HEK293 (cell line): ENCODE results near the gene IL34.

Source experiments
- CTCF ChIA-PET: fragments of 350-600 bp; formaldehyde crosslinking; extraction: SDS; loops from one replicate; lab custom pipeline; 2021; ENCODE audit warnings: antibody characterized with exemption; lab: Yijun Ruan, JAX
- POLR2A ChIA-PET: fragments of 300-600 bp; formaldehyde crosslinking; extraction: SDS; loops from one replicate; lab custom pipeline; 2020; ENCODE audit warnings: antibody characterized with exemption, inconsistent platforms; lab: Yijun Ruan, JAX
- H3K27ac ChIP-seq: fragments of 200-500 bp; sonication (Bioruptor generic); 2 replicates; pipeline ENCODE4 v1.5.1; 2014; ENCODE audit warnings: low read depth, low read length, control low read depth, inconsistent platforms; ENCODE audit errors: extremely low read depth
- H3K36me3 ChIP-seq, 2 experiments: fragments of 200-500 bp in 1 of 2; sonication (Bioruptor generic) in 1 of 2; 1 replicate in 1 of 2; 2 replicates in 1 of 2; pipeline ENCODE4 v1.5.1; 2014 to 2017; ENCODE audit warnings: inconsistent platforms in 2 of 2, low read length in 2 of 2; ENCODE audit not compliant: control insufficient read depth in 2 of 2, insufficient read depth in 1 of 2
- H3K4me1 ChIP-seq: fragments of 200-500 bp; sonication (Bioruptor generic); 2 replicates; pipeline ENCODE4 v1.5.1; 2014; ENCODE audit warnings: mild to moderate bottlenecking, low read length, inconsistent platforms; ENCODE audit not compliant: control insufficient read depth, insufficient read depth
- H3K4me3 ChIP-seq: 2 replicates; pipeline ENCODE4 v1.5.1; 2011; ENCODE audit warnings: low read depth, mild to moderate bottlenecking, control low read depth, low read length, moderate library complexity
- H3K9me3 ChIP-seq: fragments of 200-500 bp; sonication (Bioruptor generic); 2 replicates; pipeline ENCODE4 v1.5.1; 2014; ENCODE audit warnings: low read depth, low read length, inconsistent platforms; ENCODE audit not compliant: control insufficient read depth, insufficient read depth
- FEZF1 ChIP-seq: fragments of 450-650 bp; formaldehyde crosslinking; IDR thresholded peaks from 2 replicates; pipeline ENCODE4 v1.5.1; 2016; ENCODE audit warnings: missing biosample characterization, missing genetic modification characterization
- KLF9 ChIP-seq: fragments of 450-650 bp; formaldehyde crosslinking; IDR thresholded peaks from 2 replicates; pipeline ENCODE4 v1.5.1; 2016; ENCODE audit warnings: missing biosample characterization, missing genetic modification characterization, low read depth
- MEIS1 ChIP-seq: sonication (generic); formaldehyde crosslinking; IDR thresholded peaks from 2 replicates; pipeline ENCODE4 v1.8.1; 2022; ENCODE audit warnings: missing genetic modification reagents, mild to moderate bottlenecking, borderline replicate concordance
- RBAK ChIP-seq: fragments of 450-650 bp; formaldehyde crosslinking; IDR thresholded peaks from 2 replicates; pipeline ENCODE4 v1.5.1; 2016; ENCODE audit warnings: missing biosample characterization, missing genetic modification characterization
- SALL2 ChIP-seq: fragments of 450-650 bp; formaldehyde crosslinking; IDR thresholded peaks from 2 replicates; pipeline ENCODE4 v1.5.0; 2017; ENCODE audit warnings: missing biosample characterization, mild to moderate bottlenecking, missing genetic modification characterization, borderline replicate concordance
- ZBTB48 ChIP-seq: fragments of 450-650 bp; formaldehyde crosslinking; IDR thresholded peaks from 2 replicates; pipeline ENCODE4 v1.5.1; 2016; ENCODE audit warnings: missing biosample characterization, missing genetic modification characterization
- ZFP3 ChIP-seq: fragments of 450-650 bp; formaldehyde crosslinking; IDR thresholded peaks from 2 replicates; pipeline ENCODE4 v1.5.1; 2016; ENCODE audit warnings: low read depth, missing biosample characterization, missing genetic modification characterization
- ZNF112 ChIP-seq: fragments of 450-650 bp; formaldehyde crosslinking; IDR thresholded peaks from 2 replicates; pipeline ENCODE4 v1.5.0; 2017; ENCODE audit warnings: missing biosample characterization, missing genetic modification characterization
- ZNF114 ChIP-seq: fragments of 450-650 bp; formaldehyde crosslinking; IDR thresholded peaks from 2 replicates; pipeline ENCODE4 v1.5.0; 2017; ENCODE audit warnings: missing biosample characterization, missing genetic modification characterization
- ZNF121 ChIP-seq: fragments of 450-650 bp; formaldehyde crosslinking; IDR thresholded peaks from 2 replicates; pipeline ENCODE4 v1.5.1; 2016; ENCODE audit warnings: missing biosample characterization, missing genetic modification characterization
- ZNF132 ChIP-seq: fragments of 450-650 bp; formaldehyde crosslinking; IDR thresholded peaks from 2 replicates; pipeline ENCODE4 v1.5.1; 2017; ENCODE audit warnings: missing biosample characterization, missing genetic modification characterization, borderline replicate concordance
- ZNF146 ChIP-seq: fragments of 450-650 bp; formaldehyde crosslinking; IDR thresholded peaks from 2 replicates; pipeline ENCODE4 v1.5.1; 2016; ENCODE audit warnings: missing biosample characterization, missing genetic modification characterization
- ZNF16 ChIP-seq: fragments of 450-650 bp; formaldehyde crosslinking; IDR thresholded peaks from 2 replicates; pipeline ENCODE4 v1.5.1; 2016; ENCODE audit warnings: low read depth, missing biosample characterization, missing genetic modification characterization
- ZNF221 ChIP-seq: fragments of 450-650 bp; formaldehyde crosslinking; IDR thresholded peaks from 2 replicates; pipeline ENCODE4 v1.5.1; 2017; ENCODE audit warnings: missing biosample characterization, missing genetic modification characterization, borderline replicate concordance
- ZNF223 ChIP-seq: fragments of 450-650 bp; formaldehyde crosslinking; IDR thresholded peaks from 2 replicates; pipeline ENCODE4 v1.5.1; 2016; ENCODE audit warnings: missing biosample characterization, missing genetic modification characterization
- ZNF248 ChIP-seq: fragments of 450-650 bp; formaldehyde crosslinking; IDR thresholded peaks from 2 replicates; pipeline ENCODE4 v1.5.1; 2017; ENCODE audit warnings: missing biosample characterization, missing genetic modification characterization
- ZNF266 ChIP-seq: fragments of 450-650 bp; formaldehyde crosslinking; IDR thresholded peaks from 2 replicates; pipeline ENCODE4 v1.5.1; 2016; ENCODE audit warnings: missing biosample characterization, missing genetic modification characterization, low read depth
- ZNF292 ChIP-seq: fragments of 450-650 bp; formaldehyde crosslinking; IDR thresholded peaks from 2 replicates; pipeline ENCODE4 v1.5.1; 2016; ENCODE audit warnings: low read depth, missing biosample characterization, missing genetic modification characterization, borderline replicate concordance
- ZNF335 ChIP-seq: fragments of 450-650 bp; formaldehyde crosslinking; conservative IDR thresholded peaks from 2 replicates; pipeline ENCODE4 v1.5.1; 2016; ENCODE audit warnings: missing biosample characterization, missing genetic modification characterization
- ZNF394 ChIP-seq: fragments of 450-650 bp; formaldehyde crosslinking; IDR thresholded peaks from 2 replicates; pipeline ENCODE4 v1.5.1; 2016; ENCODE audit warnings: missing biosample characterization, missing genetic modification characterization, mild to moderate bottlenecking, moderate library complexity, borderline replicate concordance
- ZNF426 ChIP-seq: fragments of 450-650 bp; formaldehyde crosslinking; IDR thresholded peaks from 2 replicates; pipeline ENCODE4 v1.5.1; 2017; ENCODE audit warnings: missing biosample characterization, missing genetic modification characterization, mild to moderate bottlenecking, inconsistent platforms, moderate library complexity
- ZNF548 ChIP-seq: fragments of 450-650 bp; formaldehyde crosslinking; IDR thresholded peaks from 2 replicates; pipeline ENCODE4 v1.5.1; 2016; ENCODE audit warnings: missing biosample characterization, missing genetic modification characterization
- ZNF549 ChIP-seq: fragments of 450-650 bp; IDR thresholded peaks from 2 replicates; pipeline ENCODE4 v1.5.1; 2018; ENCODE audit warnings: missing biosample characterization, missing genetic modification characterization, mild to moderate bottlenecking, inconsistent platforms, moderate library complexity
- ZNF600 ChIP-seq: fragments of 450-650 bp; formaldehyde crosslinking; IDR thresholded peaks from 2 replicates; pipeline ENCODE4 v1.5.1; 2016; ENCODE audit warnings: missing biosample characterization, missing genetic modification characterization
- ZNF629 ChIP-seq: fragments of 450-650 bp; formaldehyde crosslinking; IDR thresholded peaks from 2 replicates; pipeline ENCODE4 v1.5.1; 2017; ENCODE audit warnings: missing biosample characterization, missing genetic modification characterization
- ZNF76 ChIP-seq: fragments of 450-650 bp; formaldehyde crosslinking; IDR thresholded peaks from 2 replicates; pipeline ENCODE4; 2016; ENCODE audit warnings: low read depth, missing biosample characterization, missing genetic modification characterization, borderline replicate concordance
- ZNF776 ChIP-seq: fragments of 450-650 bp; formaldehyde crosslinking; IDR thresholded peaks from 2 replicates; pipeline ENCODE4 v1.5.0; 2017; ENCODE audit warnings: missing biosample characterization, missing genetic modification characterization, borderline replicate concordance
- ZNF837 ChIP-seq: fragments of 450-650 bp; formaldehyde crosslinking; IDR thresholded peaks from 2 replicates; pipeline ENCODE4 v1.5.1; 2016; ENCODE audit warnings: missing biosample characterization, missing genetic modification characterization
- TF ChIP-seq, protein P1 (sequence below): fragments of 450-650 bp; formaldehyde crosslinking; IDR thresholded peaks from 2 replicates; pipeline ENCODE4 v1.5.1; 2016; ENCODE audit warnings: missing biosample characterization, missing genetic modification characterization
- TF ChIP-seq, protein P2 (sequence below): fragments of 450-650 bp; formaldehyde crosslinking; IDR thresholded peaks from 2 replicates; pipeline ENCODE4 v1.5.1; 2016; ENCODE audit warnings: missing biosample characterization, missing genetic modification characterization

Gene IL34

DNA sequence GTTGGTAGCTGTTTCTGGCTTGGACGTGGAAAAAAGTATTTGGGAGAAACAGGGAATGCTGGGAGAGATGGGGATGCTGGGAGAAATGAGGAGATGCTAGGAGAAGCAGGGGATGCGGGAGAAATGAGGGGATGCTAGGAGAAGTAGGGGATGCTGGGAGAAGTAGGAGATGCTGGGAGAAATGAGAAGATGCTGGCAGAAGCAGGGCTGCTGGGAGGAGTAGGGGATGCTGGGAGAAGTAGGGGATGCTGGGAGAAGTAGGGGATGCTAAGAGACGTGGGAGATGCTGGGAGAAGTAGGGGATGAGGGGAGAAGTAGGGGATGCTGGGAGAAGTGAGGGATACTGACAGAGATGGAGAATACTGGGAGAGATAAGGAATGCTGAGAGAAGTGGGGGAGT lies 45.6 kb upstream of the IL34 start:
- H3K36me3 ChIP-seq: no peaks in the 10 kb centered on the region
- ChIA-PET CTCF (no interaction called here), POLR2A (no interaction called here)
- TF ChIP-seq ZNF248 (0 out of 2 replicates have a peak, but pooled peaks have one; percentile 42), ZNF629 (tag by site-specific recombination) (no peak), ZNF600 (no peak), ZNF16 (no peak), MEIS1 (no peak), ZNF394 (tag by site-specific recombination) (no peak), ZNF548 (tag by site-specific recombination) (no peak), ZNF837 (tag by site-specific recombination) (no peak), ZNF292 (tag by site-specific recombination) (no peak), ZNF426 (tag by site-specific recombination) (no peak), ZNF76 (tag by site-specific recombination) (peak; percentile 92)
- H3K4me3 ChIP-seq: no peak overlapping the region
- no peaks in the 10 kb centered on the region for H3K4me1 ChIP-seq
- no peak overlapping the region for H3K27ac ChIP-seq
- no peaks in the 10 kb centered on the region for H3K9me3 ChIP-seq

DNA sequence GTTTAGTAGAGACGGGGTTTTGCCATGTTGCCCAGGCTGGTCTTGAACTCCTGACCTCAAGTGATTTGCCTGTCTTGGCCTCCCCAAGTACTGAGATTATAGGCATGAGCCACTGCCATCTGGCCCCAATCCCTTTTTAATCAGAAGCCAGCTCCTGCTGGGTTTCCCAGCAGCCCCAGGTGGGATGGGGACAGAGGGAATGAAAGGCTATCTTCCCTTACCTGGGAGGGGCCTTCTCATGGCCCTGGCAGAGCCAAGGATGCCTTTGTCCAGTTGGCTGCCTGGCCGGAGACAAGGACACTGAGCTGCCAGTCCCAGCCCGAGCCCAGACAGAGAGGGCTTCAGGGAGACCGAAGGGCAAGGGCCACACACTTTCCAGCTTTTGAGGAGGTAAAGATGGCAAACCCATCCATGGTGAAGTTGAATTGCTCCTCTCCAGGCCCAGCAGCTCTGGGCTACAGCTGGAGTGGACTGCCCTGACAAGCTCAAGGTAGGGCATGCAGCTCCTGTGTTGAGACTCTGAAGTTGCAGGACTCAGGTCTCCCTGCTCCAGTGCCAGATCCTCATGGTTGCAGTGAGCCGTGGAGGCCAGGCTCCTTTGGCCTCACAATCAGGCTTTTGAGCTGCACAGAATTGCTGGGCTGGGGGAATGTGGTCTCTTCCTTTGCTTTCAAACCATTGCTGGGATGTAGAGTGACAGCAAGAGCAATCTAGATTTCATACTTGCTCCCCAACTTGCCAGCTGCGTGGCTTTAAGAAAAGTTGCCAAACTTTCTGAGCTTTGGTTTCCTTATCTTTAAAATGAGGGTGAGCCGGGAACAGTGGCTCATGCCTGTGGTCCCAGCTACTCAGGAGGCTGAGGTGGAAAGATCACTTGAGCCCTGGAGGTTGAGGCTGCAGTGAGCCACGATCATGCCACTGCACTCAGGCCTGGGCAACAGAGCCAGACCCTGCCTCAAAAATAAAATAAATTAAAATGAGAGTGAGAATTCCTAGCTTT lies 44.5 kb upstream of the IL34 start:
- no peaks in the 10 kb centered on the region for H3K36me3 ChIP-seq
- no peaks in the 10 kb centered on the region for H3K4me1 ChIP-seq
- TF ChIP-seq ZNF121 (tag by site-specific recombination) (0 out of 2 replicates have a peak, but pooled peaks have one; percentile 26), ZNF114 (tag by site-specific recombination) (no peak)
- POLR2A ChIA-PET: no interaction called here
- CTCF ChIA-PET: interaction anchor here (0.6 to 0.7 kb wide), 2 partner anchors 49 to 52 kb away, joined by 3 read pairs; no protein-coding TSS in a partner anchor
- H3K9me3 ChIP-seq: no peaks in the 10 kb centered on the region
- H3K27ac ChIP-seq: no peak overlapping the region
- H3K4me3 ChIP-seq: no peak overlapping the region

DNA sequence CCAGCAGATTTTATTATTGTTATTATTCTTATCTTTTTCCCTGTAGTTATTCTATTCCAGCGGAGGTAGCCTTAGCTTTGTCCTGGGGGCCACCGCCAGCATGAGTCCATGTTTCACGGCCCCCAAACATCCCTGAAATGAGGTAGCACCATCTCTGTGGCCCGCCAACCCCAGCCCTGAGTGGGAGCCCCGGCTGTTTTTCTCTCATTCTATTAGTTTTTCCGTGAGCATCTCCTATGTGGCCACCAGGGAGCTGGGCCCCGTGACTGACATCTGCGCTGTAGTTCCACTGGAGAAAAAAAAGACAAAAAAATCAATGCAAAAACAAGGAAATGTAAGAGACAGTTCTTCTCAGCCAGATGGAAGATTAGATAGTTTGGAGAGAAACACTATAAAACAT lies 43.5 kb upstream of the IL34 start:
- Histone ChIP-seq H3K4me1 (no peaks in the 10 kb centered on the region), H3K9me3 (no peaks in the 10 kb centered on the region), H3K27ac (no peak overlapping the region), H3K4me3 (no peak overlapping the region), H3K36me3 (no peaks in the 10 kb centered on the region)
- ChIA-PET CTCF (no interaction called here), POLR2A (no interaction called here)
- TF ChIP-seq ZNF132 (tag by site-specific recombination) (no peak), ZNF549 (tag by site-specific recombination) (no peak), ZNF223 (no peak), ZNF266 (tag by site-specific recombination) (no peak), SALL2 (tag by site-specific recombination) (no peak), ZNF335 (tag by site-specific recombination) (no peak), ZNF146 (tag by site-specific recombination) (no peak), KLF9 (tag by site-specific recombination) (no peak), ZNF776 (tag by site-specific recombination) (no peak), FEZF1 (tag by site-specific recombination) (no peak), ZNF112 (tag by site-specific recombination) (no peak), ZNF221 (tag by site-specific recombination) (no peak), RBAK (tag by site-specific recombination) (no peak), ZBTB48 (tag by site-specific recombination) (no peak), ZFP3 (tag by site-specific recombination) (no peak)
- TF ChIP-seq, protein P1, sequence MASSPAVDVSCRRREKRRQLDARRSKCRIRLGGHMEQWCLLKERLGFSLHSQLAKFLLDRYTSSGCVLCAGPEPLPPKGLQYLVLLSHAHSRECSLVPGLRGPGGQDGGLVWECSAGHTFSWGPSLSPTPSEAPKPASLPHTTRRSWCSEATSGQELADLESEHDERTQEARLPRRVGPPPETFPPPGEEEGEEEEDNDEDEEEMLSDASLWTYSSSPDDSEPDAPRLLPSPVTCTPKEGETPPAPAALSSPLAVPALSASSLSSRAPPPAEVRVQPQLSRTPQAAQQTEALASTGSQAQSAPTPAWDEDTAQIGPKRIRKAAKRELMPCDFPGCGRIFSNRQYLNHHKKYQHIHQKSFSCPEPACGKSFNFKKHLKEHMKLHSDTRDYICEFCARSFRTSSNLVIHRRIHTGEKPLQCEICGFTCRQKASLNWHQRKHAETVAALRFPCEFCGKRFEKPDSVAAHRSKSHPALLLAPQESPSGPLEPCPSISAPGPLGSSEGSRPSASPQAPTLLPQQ (tag by site-specific recombination): no peak
- TF ChIP-seq, protein P2, sequence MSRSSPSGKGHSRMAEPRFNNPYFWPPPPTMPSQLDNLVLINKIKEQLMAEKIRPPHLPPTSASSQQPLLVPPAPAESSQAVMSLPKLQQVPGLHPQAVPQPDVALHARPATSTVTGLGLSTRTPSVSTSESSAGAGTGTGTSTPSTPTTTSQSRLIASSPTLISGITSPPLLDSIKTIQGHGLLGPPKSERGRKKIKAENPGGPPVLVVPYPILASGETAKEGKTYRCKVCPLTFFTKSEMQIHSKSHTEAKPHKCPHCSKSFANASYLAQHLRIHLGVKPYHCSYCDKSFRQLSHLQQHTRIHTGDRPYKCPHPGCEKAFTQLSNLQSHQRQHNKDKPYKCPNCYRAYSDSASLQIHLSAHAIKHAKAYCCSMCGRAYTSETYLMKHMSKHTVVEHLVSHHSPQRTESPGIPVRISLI (tag by site-specific recombination): no peak
